Diencephalon (tissue), 1 donor: ENCODE data around the gene FBLN2. TPM values are rescaled to one million over a fixed set of nuclear protein-coding genes. Genes with fewer than 3 reads are reported as not detected.

Source experiments
- total RNA-seq: library from RNA; depleted of rRNA; stranded (reverse); fragments of >200 nt; gene quantifications from one replicate; pipeline ENCODE4 v1.2.3, GENCODE V29; 2014

The FBLN2 gene
- total RNA-seq = 6.0 TPM

DNA sequence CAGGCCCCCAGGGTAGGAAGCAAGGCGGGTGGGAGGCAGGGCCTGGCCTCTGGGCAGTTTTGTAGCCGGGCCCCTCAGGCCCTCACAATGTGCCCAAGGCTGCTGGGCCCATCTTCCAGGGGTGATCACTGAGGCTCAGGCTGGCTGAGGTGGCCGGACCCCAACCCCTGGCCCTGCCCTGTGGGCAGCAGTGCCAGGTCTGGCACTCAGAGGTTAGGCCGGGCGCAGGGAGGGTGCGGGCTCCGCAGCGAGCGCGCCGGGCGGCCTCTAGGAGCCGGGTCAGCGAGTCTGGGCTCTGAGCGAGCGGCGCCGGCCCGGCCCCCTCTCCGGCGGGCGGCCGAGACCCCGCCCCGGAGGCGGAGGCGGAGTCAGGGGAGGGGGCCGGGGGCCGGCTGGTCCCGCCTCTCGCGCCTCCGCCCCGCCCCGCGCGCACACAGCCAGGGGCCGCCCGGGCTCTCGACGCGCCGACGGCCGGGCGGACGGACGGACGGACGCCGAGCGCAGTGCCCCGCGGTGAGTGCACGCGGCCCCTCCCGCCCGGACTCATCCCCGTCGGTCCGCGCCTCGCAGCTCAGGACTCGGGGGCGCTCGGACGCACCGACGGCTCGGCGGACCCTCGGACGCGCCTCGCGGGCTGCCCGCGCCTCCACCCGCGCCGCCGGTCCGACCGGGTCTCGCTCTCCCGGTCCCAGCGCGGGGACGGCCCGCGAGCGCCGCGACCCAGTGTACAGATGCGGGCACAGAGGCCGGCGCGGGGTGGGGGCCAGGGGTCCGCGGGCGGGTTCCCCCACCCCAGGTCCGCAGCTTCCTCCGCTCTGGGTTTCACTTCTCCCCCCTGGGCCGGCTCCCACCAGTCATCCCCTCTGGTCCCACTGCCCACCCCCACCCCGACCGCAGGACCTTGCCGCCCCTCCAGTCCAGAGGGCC lies at the start of gene FBLN2:
TSS of gene FBLN2 (plus strand) at position 430 of the 927 bp plus-strand sequence. CDS start 21,231 bp downstream, outside the sequence.

Other genes starting within 250 kb of the FBLN2 start
- gene NUP210, start 128.8 kb upstream of the FBLN2 start, total RNA-seq = 11.1 TPM
- 17.8 TPM for gene HDAC11, start 68.8 kb upstream of the FBLN2 start, total RNA-seq